ENCODE results near the gene SH2D3C.

Gene SH2D3C

DNA sequence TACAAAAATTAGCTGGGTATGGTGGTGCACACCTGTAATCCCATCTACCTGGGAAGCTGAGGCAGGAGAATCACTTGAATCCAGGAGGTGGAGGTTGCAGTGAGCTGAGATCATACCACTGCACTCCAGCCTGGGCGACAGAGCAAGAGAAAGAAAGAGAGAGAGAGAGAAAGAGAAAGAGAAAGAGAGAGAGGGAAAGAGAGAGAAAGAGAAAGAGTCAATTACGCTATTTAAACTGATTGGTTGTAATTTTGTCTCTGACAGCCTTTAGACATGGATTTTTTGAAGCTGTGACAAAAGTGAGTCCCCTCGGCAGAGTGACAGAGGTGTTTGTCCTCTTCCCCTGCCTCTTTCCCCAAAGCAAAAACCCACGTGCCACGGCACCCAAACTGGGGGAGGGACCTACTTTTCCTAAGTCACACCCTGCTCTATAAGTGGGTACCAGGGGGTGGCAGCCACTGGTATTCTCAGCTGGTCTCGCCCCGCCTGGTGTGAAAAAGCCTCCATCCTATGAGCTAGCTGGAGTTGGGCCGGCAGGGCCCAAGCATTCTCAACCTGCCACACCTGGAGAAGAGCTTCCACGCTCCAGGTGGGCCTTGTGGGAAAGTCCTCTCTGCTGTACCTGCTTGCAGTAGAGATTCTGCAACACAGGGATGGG lies 75.0 kb downstream of the SH2D3C start:
- DNase-seq (ENCODE audit: low read depth): no peak
- H3K4me3 ChIP-seq (replicated peaks; ENCODE audit: low read depth, low read length): no peak overlapping the region
- no peak for TF ChIP-seq CTCF (IDR thresholded peaks at IDR 0.05; ENCODE audit: low read length, missing control alignments)

- no peak for TF ChIP-seq CTCF (IDR thresholded peaks at IDR 0.05; ENCODE audit: low read length, missing control alignments)
- no peak overlapping the region for H3K4me3 ChIP-seq (replicated peaks; ENCODE audit: low read depth, low read length)
- DNase-seq (ENCODE audit: low read depth): no peak
Measured at GRCh38 chr9:127700594-127701255, 77.7 kb downstream of the SH2D3C start.

DNA sequence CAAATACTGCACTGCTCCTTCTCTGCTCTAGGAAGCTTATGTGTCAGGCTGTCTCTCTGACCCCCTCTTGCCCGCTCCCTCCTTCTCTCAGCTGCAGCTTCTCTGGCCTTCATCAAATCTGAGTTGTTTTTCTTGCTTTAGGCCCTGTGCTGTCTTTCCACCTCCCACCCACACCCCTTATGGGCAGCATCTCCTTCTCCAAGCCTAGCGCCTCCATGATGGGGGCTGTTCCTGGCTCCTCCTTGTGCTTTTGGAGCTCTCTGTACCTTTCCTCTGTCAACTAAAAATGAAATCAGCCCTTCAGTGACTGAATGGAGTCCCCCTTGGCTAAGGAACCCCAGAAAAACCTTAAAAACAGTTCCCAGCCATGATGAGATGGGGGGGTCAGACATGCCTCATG lies 78.3 kb downstream of the SH2D3C start:
- TF ChIP-seq CTCF (IDR thresholded peaks at IDR 0.05; ENCODE audit: low read length, missing control alignments): no peak
- no peak for DNase-seq (ENCODE audit: low read depth)
- H3K4me3 ChIP-seq (replicated peaks; ENCODE audit: low read depth, low read length): no peak overlapping the region

- peak overlapping the region; percentile 9 for H3K4me3 ChIP-seq (replicated peaks; ENCODE audit: low read depth, low read length)
- no peak for TF ChIP-seq CTCF (IDR thresholded peaks at IDR 0.05; ENCODE audit: low read length, missing control alignments)
- peak; percentile 98 for DNase-seq (ENCODE audit: low read depth)
Measured at GRCh38 chr9:127698985-127699670, 79.3 kb downstream of the SH2D3C start.

- TF ChIP-seq CTCF (IDR thresholded peaks at IDR 0.05; ENCODE audit: low read length, missing control alignments): no peak
- H3K4me3 ChIP-seq (replicated peaks; ENCODE audit: low read depth, low read length): no peak overlapping the region
- DNase-seq (ENCODE audit: low read depth): no peak
Measured at GRCh38 chr9:127698386-127698785, 80.1 kb downstream of the SH2D3C start.

GRCh38 chr9:127697575-127697974 lies 80.9 kb downstream of the SH2D3C start:
- DNase-seq (ENCODE audit: low read depth): no peak
- H3K4me3 ChIP-seq (replicated peaks; ENCODE audit: low read depth, low read length): no peak overlapping the region
- TF ChIP-seq CTCF (IDR thresholded peaks at IDR 0.05; ENCODE audit: low read length, missing control alignments): no peak
